DOHH2 (cell line): ENCODE results near the gene LATS1.

ENCODE experiments used
- H3F3A ChIP-seq: fragments of 200-600 bp; sonication (generic), shearing (Covaris generic); 2 replicates; pipeline ENCODE4 v1.6.0; 2016; ENCODE audit warnings: antibody characterized with exemption, mild to moderate bottlenecking; ENCODE audit not compliant: control insufficient read depth, insufficient read depth
- H3K27ac ChIP-seq: fragments of 200-600 bp; sonication (generic); 2 replicates; pipeline ENCODE4 v1.5.1; 2014; ENCODE audit warnings: low read depth, mild to moderate bottlenecking, low read length, moderate library complexity
- H3K27me3 ChIP-seq: fragments of 200-600 bp; sonication (generic); 2 replicates; pipeline ENCODE4 v1.6.1; 2014; ENCODE audit warnings: mild to moderate bottlenecking, low read length, mixed read lengths; ENCODE audit not compliant: control insufficient read depth
- H3K36me3 ChIP-seq: fragments of 200-600 bp; sonication (generic); 2 replicates; pipeline ENCODE4 v1.6.1; 2014; ENCODE audit warnings: mild to moderate bottlenecking, low read length, moderate library complexity, mixed read lengths; ENCODE audit not compliant: control insufficient read depth
- H3K4me1 ChIP-seq: fragments of 200-600 bp; sonication (generic); 2 replicates; pipeline ENCODE4 v1.6.1; 2014; ENCODE audit warnings: mild to moderate bottlenecking, low read length, mixed read lengths; ENCODE audit not compliant: control insufficient read depth
- H3K4me2 ChIP-seq: fragments of 200-600 bp; sonication (generic); 2 replicates; pipeline ENCODE4 v1.6.0; 2014; ENCODE audit warnings: mild to moderate bottlenecking, low read length, moderate library complexity
- H3K4me3 ChIP-seq: fragments of 200-600 bp; sonication (generic); 2 replicates; pipeline ENCODE4 v1.5.1; 2014; ENCODE audit warnings: mild to moderate bottlenecking, low read length, mixed read lengths
- H3K79me2 ChIP-seq: fragments of 200-600 bp; sonication (generic); 2 replicates; pipeline ENCODE4 v1.6.1; 2014; ENCODE audit warnings: mild to moderate bottlenecking, low read length, mixed read lengths; ENCODE audit not compliant: control insufficient read depth
- H3K9me2 ChIP-seq: fragments of 200-600 bp; sonication (generic); replicated peaks from 2 replicates; pipeline ENCODE4 v1.6.1; 2014; ENCODE audit warnings: mild to moderate bottlenecking, low read length, mixed read lengths; ENCODE audit not compliant: control insufficient read depth
- H3K9me3 ChIP-seq: fragments of 200-600 bp; sonication (generic); 2 replicates; pipeline ENCODE4 v1.6.1; 2014; ENCODE audit warnings: antibody characterized with exemption, low read length, mixed read lengths; ENCODE audit not compliant: control insufficient read depth, insufficient read depth
- H4K20me1 ChIP-seq: fragments of 200-600 bp; sonication (generic); 2 replicates; pipeline ENCODE4 v1.6.0; 2014; ENCODE audit warnings: low read depth, mild to moderate bottlenecking, antibody characterized with exemption, low read length, moderate library complexity; ENCODE audit not compliant: control insufficient read depth, insufficient read depth
- EZH2phosphoT487 ChIP-seq: fragments of 200-600 bp; sonication (generic); IDR thresholded peaks from 2 replicates; pipeline ENCODE4 v1.6.1; 2017; ENCODE audit warnings: borderline replicate concordance, mild to moderate bottlenecking, antibody characterized with exemption, low read length, moderate library complexity, mixed read lengths
- TF ChIP-seq, protein P1 (sequence below): fragments of 200-600 bp; sonication (generic); IDR thresholded peaks from one replicate; pipeline ENCODE4 v1.5.1; 2014; ENCODE audit warnings: antibody characterized with exemption, mild to moderate bottlenecking, low read depth, low read length; ENCODE audit not compliant: poor library complexity, severe bottlenecking

The LATS1 gene

DNA sequence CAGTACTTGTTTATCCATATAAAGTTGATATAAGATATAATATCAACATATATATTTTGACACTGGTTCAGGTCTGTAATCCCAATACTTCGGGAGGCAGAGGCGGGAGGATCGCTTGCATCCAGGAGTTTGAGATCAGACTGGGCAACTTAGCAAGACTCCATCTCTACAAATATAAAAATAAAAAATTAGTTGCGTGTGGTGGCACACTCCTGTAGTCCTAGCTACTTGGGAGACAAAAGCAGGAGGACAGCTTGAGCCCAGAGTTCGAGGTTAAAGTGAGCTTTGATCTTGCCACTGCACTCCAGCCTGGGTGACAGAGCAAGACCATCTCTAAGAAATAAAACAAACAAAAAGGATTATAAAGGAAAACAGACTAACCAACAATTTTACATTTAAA is 60.5 kb downstream of the LATS1 start:
- Histone ChIP-seq H3K4me2 (no peak overlapping the region), H3K27ac (no peak overlapping the region), H3K4me3 (no peak overlapping the region), H3K36me3 (peaks cover 20% of the 10 kb centered on the region), H3K27me3 (no peaks in the 10 kb centered on the region), H3K9me3 (no peaks in the 10 kb centered on the region), H3K9me2 (no peaks in the 10 kb centered on the region), H3K4me1 (no peaks in the 10 kb centered on the region), H4K20me1 (no peaks in the 10 kb centered on the region), H3F3A (peaks cover 15% of the 10 kb centered on the region; the same call in 1 of the 2 replicates), H3K79me2 (no peaks in the 10 kb centered on the region)
- TF ChIP-seq EZH2phosphoT487, result no peak
- TF ChIP-seq, protein P1, sequence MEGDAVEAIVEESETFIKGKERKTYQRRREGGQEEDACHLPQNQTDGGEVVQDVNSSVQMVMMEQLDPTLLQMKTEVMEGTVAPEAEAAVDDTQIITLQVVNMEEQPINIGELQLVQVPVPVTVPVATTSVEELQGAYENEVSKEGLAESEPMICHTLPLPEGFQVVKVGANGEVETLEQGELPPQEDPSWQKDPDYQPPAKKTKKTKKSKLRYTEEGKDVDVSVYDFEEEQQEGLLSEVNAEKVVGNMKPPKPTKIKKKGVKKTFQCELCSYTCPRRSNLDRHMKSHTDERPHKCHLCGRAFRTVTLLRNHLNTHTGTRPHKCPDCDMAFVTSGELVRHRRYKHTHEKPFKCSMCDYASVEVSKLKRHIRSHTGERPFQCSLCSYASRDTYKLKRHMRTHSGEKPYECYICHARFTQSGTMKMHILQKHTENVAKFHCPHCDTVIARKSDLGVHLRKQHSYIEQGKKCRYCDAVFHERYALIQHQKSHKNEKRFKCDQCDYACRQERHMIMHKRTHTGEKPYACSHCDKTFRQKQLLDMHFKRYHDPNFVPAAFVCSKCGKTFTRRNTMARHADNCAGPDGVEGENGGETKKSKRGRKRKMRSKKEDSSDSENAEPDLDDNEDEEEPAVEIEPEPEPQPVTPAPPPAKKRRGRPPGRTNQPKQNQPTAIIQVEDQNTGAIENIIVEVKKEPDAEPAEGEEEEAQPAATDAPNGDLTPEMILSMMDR, result no peak

DNA sequence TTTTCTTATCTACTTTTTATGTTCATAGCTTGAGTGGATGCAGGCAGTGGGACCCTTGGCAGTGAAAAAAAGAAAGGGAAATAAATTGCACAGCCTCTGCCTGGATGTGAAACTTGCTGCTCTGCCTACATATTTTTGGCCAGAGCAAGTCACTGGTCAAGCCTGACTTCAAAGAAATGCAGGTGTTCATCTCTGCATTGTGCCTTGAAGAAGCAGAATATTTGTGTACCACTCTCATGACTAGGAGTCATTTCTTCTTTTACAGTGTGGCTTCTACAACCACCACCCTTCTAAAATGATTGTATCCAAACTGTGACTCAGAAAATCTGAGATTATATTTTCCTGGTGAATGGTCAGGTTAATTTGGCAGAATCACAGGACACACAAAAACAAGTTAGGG is 66.8 kb downstream of the LATS1 start:
- Histone ChIP-seq H3K27ac (no peak overlapping the region), H3K4me1 (peaks cover 30% of the 10 kb centered on the region), H3K9me3 (no peaks in the 10 kb centered on the region)

GRCh38 chr6:149648148-149649145 is 69.5 kb downstream of the LATS1 start, which contains the start of gene KATNA1:
KATNA1 (minus strand) TSS chr6:149648714; CDS start chr6:149638547, 10,167 bp downstream.
- peaks cover 41% of the 10 kb centered on the region for H3K79me2 ChIP-seq
- H3K4me3 ChIP-seq, result peak within 1 kb of the TSS; percentile 96
- peaks cover 4% of the 10 kb centered on the region; the same call in 1 of the 2 replicates for H3F3A ChIP-seq
- H3K9me3 ChIP-seq, result no peaks in the 10 kb centered on the region
- H3K4me2 ChIP-seq, result peak within 1 kb of the TSS; percentile 98
- peaks cover 5% of the 10 kb centered on the region; the same call in 1 of the 2 replicates for H4K20me1 ChIP-seq
- H3K36me3 ChIP-seq, result peaks cover 3% of the 10 kb centered on the region; the same call in 1 of the 2 replicates
- H3K4me1 ChIP-seq, result peaks cover 30% of the 10 kb centered on the region
- 0 out of 2 replicates have a peak within 1 kb of the TSS, but pooled peaks have one; percentile 5 for H3K27ac ChIP-seq
- H3K27me3 ChIP-seq, result no peaks in the 10 kb centered on the region
- H3K9me2 ChIP-seq, result no peaks in the 10 kb centered on the region
- no peak for TF ChIP-seq EZH2phosphoT487
- TF ChIP-seq, protein P1, result no peak

More for the DNA sequence above, 66.8 kb downstream of the LATS1 start:
- Histone ChIP-seq H3K36me3 (peaks cover 3% of the 10 kb centered on the region; the same call in 1 of the 2 replicates), H3F3A (peaks cover 4% of the 10 kb centered on the region; the same call in 1 of the 2 replicates), H3K79me2 (peaks cover 23% of the 10 kb centered on the region), H3K4me3 (no peak overlapping the region), H3K27me3 (no peaks in the 10 kb centered on the region), H3K9me2 (no peaks in the 10 kb centered on the region), H3K4me2 (no peak overlapping the region), H4K20me1 (peaks cover 4% of the 10 kb centered on the region; the same call in 1 of the 2 replicates)
- TF ChIP-seq EZH2phosphoT487, result no peak
- TF ChIP-seq, protein P1, result no peak
